ENCODE data around the gene PPP1R9B.

PPP1R9B gene

DNA sequence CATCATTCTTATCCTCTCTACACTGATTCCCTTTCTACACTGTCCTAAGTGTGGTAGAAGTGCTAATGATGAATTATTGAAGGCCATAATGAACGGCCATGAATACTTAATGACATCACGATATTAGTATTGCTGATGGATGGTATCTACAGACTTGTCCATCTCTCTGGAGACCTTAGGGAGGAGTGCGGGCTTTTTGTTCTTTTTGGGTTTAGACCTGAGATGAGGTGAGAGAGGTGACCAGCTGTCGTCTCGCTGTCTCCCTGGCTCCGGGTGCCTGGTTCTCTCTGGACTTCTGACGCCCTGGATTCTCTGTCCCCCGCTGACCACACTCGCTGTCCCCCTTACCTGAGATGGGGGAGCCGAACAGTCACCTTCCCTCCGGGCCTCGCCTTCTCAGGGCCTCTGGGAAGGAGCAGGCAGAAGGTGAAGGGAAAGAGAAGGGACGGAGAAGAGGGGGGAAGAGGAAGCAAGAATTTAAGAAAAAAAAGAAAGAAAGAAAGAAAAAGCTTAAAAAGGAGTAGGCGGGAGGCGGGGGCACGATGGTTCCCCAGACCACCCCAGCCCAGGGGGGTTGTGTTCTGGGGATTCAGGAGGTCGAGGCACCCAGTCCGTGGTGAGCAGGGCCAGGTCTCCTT, 32.4 kb upstream of the PPP1R9B start:
- DNase-seq (ENCODE audit: low read depth), result no peak
- TF ChIP-seq CTCF (IDR thresholded peaks at IDR 0.05; ENCODE audit: insufficient read depth, low read depth, low read length, missing control alignments), result no peak
- H3K4me3 ChIP-seq (ENCODE audit: low read depth, low read length), result no peak overlapping the region

DNA sequence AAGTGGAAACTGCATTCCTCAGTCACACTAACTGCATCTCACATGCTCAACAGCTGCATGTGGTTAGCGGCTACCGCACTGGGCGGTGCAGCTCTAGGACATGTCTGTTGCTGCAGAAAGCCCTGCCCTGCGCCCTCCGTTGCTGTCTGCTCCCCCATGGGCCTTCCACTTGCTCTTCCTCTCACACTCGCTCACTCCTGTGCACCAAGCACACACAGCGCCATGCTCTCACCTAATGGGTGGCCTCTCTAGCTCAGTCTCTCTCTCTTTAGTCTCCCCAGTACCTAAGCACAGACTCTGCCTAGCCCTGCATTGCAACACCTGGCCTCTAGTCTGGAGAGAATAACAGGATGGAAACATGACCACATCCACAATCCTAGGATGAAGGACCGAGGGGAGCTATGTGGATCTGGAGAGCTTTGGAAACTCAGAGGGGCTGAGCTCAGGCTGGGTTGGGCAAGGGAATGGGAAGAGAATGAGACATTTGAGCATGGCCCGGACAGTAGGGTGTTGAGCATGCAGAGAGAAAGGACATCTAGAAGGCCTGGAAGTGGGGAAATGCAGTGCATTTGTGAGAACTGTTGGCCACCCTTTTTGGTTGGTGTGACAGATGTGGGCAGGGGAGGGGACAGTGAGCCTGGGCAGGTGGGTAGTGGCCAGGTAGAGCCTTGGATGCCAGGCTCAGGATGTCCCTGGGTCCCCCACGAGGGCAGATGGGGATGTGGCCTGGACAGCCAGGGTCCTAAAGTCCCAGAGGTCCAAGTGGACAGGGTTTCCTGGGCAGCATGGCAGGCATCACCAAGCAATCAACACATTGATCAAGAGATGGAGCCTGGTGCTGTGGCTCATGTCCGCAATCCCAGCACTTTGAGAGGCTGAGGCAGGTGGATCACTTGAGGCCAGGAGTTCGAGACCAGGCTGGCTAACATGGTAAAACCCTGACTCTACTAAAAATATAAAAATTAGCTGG, 31.4 kb upstream of the PPP1R9B start:
- no peak for TF ChIP-seq CTCF (IDR thresholded peaks at IDR 0.05; ENCODE audit: insufficient read depth, low read depth, low read length, missing control alignments)
- DNase-seq (ENCODE audit: low read depth), result no peak
- H3K4me3 ChIP-seq (ENCODE audit: low read depth, low read length), result no peak overlapping the region

GRCh38 chr17:50181144-50181543, 30.7 kb upstream of the PPP1R9B start:
- TF ChIP-seq CTCF (IDR thresholded peaks at IDR 0.05; ENCODE audit: insufficient read depth, low read depth, low read length, missing control alignments), result no peak
- no peak overlapping the region for H3K4me3 ChIP-seq (ENCODE audit: low read depth, low read length)
- no peak for DNase-seq (ENCODE audit: low read depth)

DNA sequence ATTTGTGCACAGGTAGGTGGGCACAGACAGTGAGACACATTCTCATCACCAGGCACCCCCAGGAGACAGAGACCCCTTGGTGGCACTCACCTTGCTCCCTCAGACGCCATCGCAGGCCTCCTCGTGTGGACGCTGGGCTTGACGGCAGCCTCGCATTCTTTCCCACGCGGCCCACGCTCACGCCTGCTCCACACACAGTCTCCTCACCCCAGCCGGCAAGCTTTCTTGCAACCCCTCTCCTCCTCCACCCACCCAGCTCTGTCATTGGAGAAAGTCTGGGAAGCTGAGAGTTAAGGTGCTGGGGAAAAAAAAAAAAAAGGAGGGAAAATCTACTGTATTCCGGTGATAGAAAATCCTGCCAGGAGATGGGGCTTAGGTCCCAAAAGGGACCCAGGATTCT, 30.1 kb upstream of the PPP1R9B start:
- no peak overlapping the region for H3K4me3 ChIP-seq (ENCODE audit: low read depth, low read length)
- TF ChIP-seq CTCF (IDR thresholded peaks at IDR 0.05; ENCODE audit: insufficient read depth, low read depth, low read length, missing control alignments), result no peak

GRCh38 chr17:50180111-50180510, 29.6 kb upstream of the PPP1R9B start:
- H3K4me3 ChIP-seq (ENCODE audit: low read depth, low read length), result no peak overlapping the region
- no peak for DNase-seq (ENCODE audit: low read depth)
- no peak for TF ChIP-seq CTCF (IDR thresholded peaks at IDR 0.05; ENCODE audit: insufficient read depth, low read depth, low read length, missing control alignments)

More for the DNA sequence above, 30.1 kb upstream of the PPP1R9B start:
- no peak for DNase-seq (ENCODE audit: low read depth)

- peak; percentile 76 for DNase-seq (ENCODE audit: low read depth)
- peak; percentile 55 for TF ChIP-seq CTCF (IDR thresholded peaks at IDR 0.05; ENCODE audit: insufficient read depth, low read depth, low read length, missing control alignments)
- H3K4me3 ChIP-seq (ENCODE audit: low read depth, low read length), result no peak overlapping the region
These were observed 27.7 kb upstream of the PPP1R9B start for GRCh38 chr17:50177983-50178834.

Data from GM12865 (cell line).